Measurements from ENCODE around the gene ZNF718. TPM values are rescaled to one million over a fixed set of nuclear protein-coding genes. Genes with fewer than 3 reads are reported as not detected.

ZNF718 gene
- total and polyA plus RNA-seq, 10 of the 15 experiments (the other 5 are each of a cell fraction or from before 2014, with no cell fraction given): 1.1 to 7.0 (median 3.9) TPM

Other genes starting within 250 kb of the ZNF718 start
- not detected in 2 replicates for gene ZNF595, start 71.2 kb upstream of the ZNF718 start, total RNA-seq (2014; rRNA removed)
- gene ZNF595, start 71.2 kb upstream of the ZNF718 start, total RNA-seq (2014; rRNA removed; fragmentation: Illumina TruSeq; extraction: Trizol): 0.18 TPM in 1 of 2 replicates, not detected in the other
- gene ZNF595, start 71.2 kb upstream of the ZNF718 start, total RNA-seq (2021): 0.11 and 0.21 TPM in 2 replicates
- not detected in 2 replicates for gene ZNF595, start 71.2 kb upstream of the ZNF718 start, polyA plus RNA-seq (2011; rRNA removed)
- gene ZNF595, start 71.2 kb upstream of the ZNF718 start, polyA plus RNA-seq (2014; fragmentation: Illumina TruSeq; extraction: Trizol): not detected in 2 replicates
- gene ZNF595, start 71.2 kb upstream of the ZNF718 start, polyA plus RNA-seq (2014; fragmentation: Nextera tagmentation; extraction: Ambion mirVana): under 1 TPM in 1 of 2 experiments, not detected in 1; 0.14 TPM
- gene ZNF595, start 71.2 kb upstream of the ZNF718 start, polyA plus RNA-seq (2014; rRNA removed): 0.47 TPM in 1 of 2 replicates, not detected in the other
- not detected for gene ZNF595, start 71.2 kb upstream of the ZNF718 start, polyA plus RNA-seq (2016; fragmentation: Nextera tagmentation; extraction: Ambion mirVana)
- not detected in 2 replicates for gene ZNF732, start 181.0 kb downstream of the ZNF718 start, total RNA-seq (2014; rRNA removed)
- gene ZNF732, start 181.0 kb downstream of the ZNF718 start, total RNA-seq (2014; rRNA removed; fragmentation: Illumina TruSeq; extraction: Trizol): not detected in 2 replicates
- not detected in 2 replicates for gene ZNF732, start 181.0 kb downstream of the ZNF718 start, total RNA-seq (2021)
- gene ZNF732, start 181.0 kb downstream of the ZNF718 start, polyA plus RNA-seq (2011; rRNA removed): not detected in 2 replicates
- not detected in 2 replicates for gene ZNF732, start 181.0 kb downstream of the ZNF718 start, polyA plus RNA-seq (2014; fragmentation: Illumina TruSeq; extraction: Trizol)
- gene ZNF732, start 181.0 kb downstream of the ZNF718 start, polyA plus RNA-seq (2014; fragmentation: Nextera tagmentation; extraction: Ambion mirVana): not detected
- not detected in 2 replicates for gene ZNF732, start 181.0 kb downstream of the ZNF718 start, polyA plus RNA-seq (2014; rRNA removed)
- gene ZNF732, start 181.0 kb downstream of the ZNF718 start, polyA plus RNA-seq (2016; fragmentation: Nextera tagmentation; extraction: Ambion mirVana): not detected
- 16.5 and 22.9 TPM in 2 replicates for gene ZNF141, start 213.3 kb downstream of the ZNF718 start, total RNA-seq (2014; rRNA removed)
- 25.1 and 25.2 TPM in 2 replicates for gene ZNF141, start 213.3 kb downstream of the ZNF718 start, total RNA-seq (2014; rRNA removed; fragmentation: Illumina TruSeq; extraction: Trizol)
- 16.0 and 16.7 TPM in 2 replicates for gene ZNF141, start 213.3 kb downstream of the ZNF718 start, total RNA-seq (2021)
- 6.1 and 10.2 TPM in 2 replicates for gene ZNF141, start 213.3 kb downstream of the ZNF718 start, polyA plus RNA-seq (2011; rRNA removed)
- 15.5 and 19.0 TPM in 2 replicates for gene ZNF141, start 213.3 kb downstream of the ZNF718 start, polyA plus RNA-seq (2014; fragmentation: Illumina TruSeq; extraction: Trizol)
- gene ZNF141, start 213.3 kb downstream of the ZNF718 start, polyA plus RNA-seq (2014; fragmentation: Nextera tagmentation; extraction: Ambion mirVana): 1 to 10 TPM; 3.9 to 5.4 TPM
- gene ZNF141, start 213.3 kb downstream of the ZNF718 start, polyA plus RNA-seq (2014; rRNA removed): 9.9 and 10.1 TPM in 2 replicates
- gene ZNF141, start 213.3 kb downstream of the ZNF718 start, polyA plus RNA-seq (2016; fragmentation: Nextera tagmentation; extraction: Ambion mirVana): 10 to 100 TPM in 1 of 2 experiments, 1 to 10 TPM in 1; 7.5 to 11.1 TPM

Data from GM12878 (cell line).